PC-9 (cell line): ENCODE data around the gene GPHN. TPM values are rescaled to one million over a fixed set of nuclear protein-coding genes. Genes with fewer than 3 reads are reported as not detected.

ENCODE experiments used
- BruUV-seq: library from RNA; stranded (reverse); fragments of 400-500 nt; replicated peaks from 2 replicates; lab custom pipeline; 2021; lab: Mats Ljungman, UMichigan
- CTCF ChIA-PET: fragments of 300-600 bp; sonication (Branson Sonifier 250); formaldehyde crosslinking; loops from one replicate; lab custom pipeline; 2022; ENCODE audit warnings: antibody characterized with exemption; lab: Charles Lee
- POLR2A ChIA-PET: fragments of 300-600 bp; sonication (Branson Sonifier 250); formaldehyde crosslinking; loops from one replicate; lab custom pipeline; 2022; ENCODE audit warnings: antibody characterized with exemption; ENCODE audit not compliant: unreplicated experiment; lab: Charles Lee
- DNase-seq, 2 experiments: peaks; one replicate each; pipeline versions ENCODE4 v3.0.0 to v3.0.0-alpha.2; 2015 to 2022; ENCODE audit warnings: mixed read lengths in 1 of 2
- H2AFZ ChIP-seq: fragments of 200-600 bp; sonication (generic); 2 replicates; pipeline ENCODE4 v1.8.1; 2017; ENCODE audit warnings: antibody characterized with exemption
- H3F3A ChIP-seq: fragments of 200-600 bp; sonication (generic); 2 replicates; pipeline ENCODE4 v1.8.1; 2017; ENCODE audit warnings: antibody characterized with exemption, mild to moderate bottlenecking, low read depth; ENCODE audit not compliant: insufficient read depth
- H3K27ac ChIP-seq: fragments of 200-600 bp; sonication (generic); 2 replicates; pipeline ENCODE4 v1.6.1; 2016; ENCODE audit warnings: mixed run types
- H3K27me3 ChIP-seq: fragments of 200-600 bp; sonication (generic); 2 replicates; pipeline ENCODE4 v1.6.1; 2016; ENCODE audit warnings: low read depth, mixed run types; ENCODE audit not compliant: insufficient read depth
- H3K36me3 ChIP-seq: fragments of 200-600 bp; sonication (generic); 2 replicates; pipeline ENCODE4 v1.6.1; 2016; ENCODE audit warnings: low read depth, mixed run types
- H3K4me1 ChIP-seq: fragments of 200-600 bp; sonication (generic); replicated peaks from 2 replicates; pipeline ENCODE4 v1.6.1; 2016; ENCODE audit warnings: mixed run types; ENCODE audit not compliant: insufficient read depth
- H3K4me2 ChIP-seq: fragments of 200-600 bp; sonication (generic); 2 replicates; pipeline ENCODE4 v1.6.1; 2017; ENCODE audit warnings: mixed run types
- H3K4me3 ChIP-seq: fragments of 200-600 bp; sonication (generic); 2 replicates; pipeline ENCODE4 v1.6.1; 2016; ENCODE audit warnings: mixed run types
- H3K79me2 ChIP-seq: fragments of 200-600 bp; sonication (generic); 2 replicates; pipeline ENCODE4 v1.6.1; 2017; ENCODE audit warnings: low read depth, mixed run types
- H3K9me2 ChIP-seq: fragments of 200-600 bp; sonication (generic); 2 replicates; pipeline ENCODE4 v1.8.1; 2017; ENCODE audit warnings: mild to moderate bottlenecking; ENCODE audit not compliant: insufficient read depth
- H3K9me3 ChIP-seq: fragments of 200-600 bp; sonication (generic); 2 replicates; pipeline ENCODE4 v1.8.1; 2016; ENCODE audit warnings: low read depth; ENCODE audit not compliant: insufficient read depth
- H4K20me1 ChIP-seq: fragments of 200-600 bp; sonication (generic); 2 replicates; pipeline ENCODE4 v1.8.1; 2017; ENCODE audit not compliant: insufficient read depth
- EZH2 ChIP-seq: fragments of 200-600 bp; sonication (generic); IDR thresholded peaks from 2 replicates; pipeline ENCODE4 v1.8.0; 2017; ENCODE audit warnings: antibody characterized with exemption, low read depth
- intact Hi-C: fragments of 100-400 bp; cut with micrococcal nuclease; formaldehyde crosslinking; loops from one replicate; pipeline ENCODE4 v1.10.0; 2022; ENCODE audit not compliant: unreplicated experiment
- total RNA-seq: library from RNA; stranded (reverse); gene quantifications from 2 replicates; pipeline ENCODE4 v1.2.3, GENCODE V29; 2021
- TF ChIP-seq, protein P1 (sequence below): fragments of 200-600 bp; sonication (generic); conservative IDR thresholded peaks from 2 replicates; pipeline ENCODE4 v1.6.1; 2017; ENCODE audit warnings: mixed run types, antibody characterized with exemption, mild to moderate bottlenecking, moderate library complexity

GPHN gene
- total RNA-seq, 1 experiment from 2014 or later: 18.3 TPM

GRCh38 chr14:67068251-67068650, 560.3 kb downstream of the GPHN start:
- Histone ChIP-seq H3K9me3 (no peaks in the 10 kb centered on the region), H3F3A (no peaks in the 10 kb centered on the region), H3K27me3 (no peaks in the 10 kb centered on the region), H3K4me1 (no peaks in the 10 kb centered on the region), H3K4me3 (no peak overlapping the region), H2AFZ (no peak overlapping the region), H3K36me3 (no peaks in the 10 kb centered on the region), H3K4me2 (no peak overlapping the region), H3K9me2 (no peaks in the 10 kb centered on the region), H4K20me1 (no peaks in the 10 kb centered on the region), H3K79me2 (no peaks in the 10 kb centered on the region), H3K27ac (no peak overlapping the region)
- no TSS peak for BruUV-seq
- POLR2A ChIA-PET: no interaction called here
- intact Hi-C loops: no loop called here
- no peak for TF ChIP-seq EZH2
- TF ChIP-seq, protein P1, sequence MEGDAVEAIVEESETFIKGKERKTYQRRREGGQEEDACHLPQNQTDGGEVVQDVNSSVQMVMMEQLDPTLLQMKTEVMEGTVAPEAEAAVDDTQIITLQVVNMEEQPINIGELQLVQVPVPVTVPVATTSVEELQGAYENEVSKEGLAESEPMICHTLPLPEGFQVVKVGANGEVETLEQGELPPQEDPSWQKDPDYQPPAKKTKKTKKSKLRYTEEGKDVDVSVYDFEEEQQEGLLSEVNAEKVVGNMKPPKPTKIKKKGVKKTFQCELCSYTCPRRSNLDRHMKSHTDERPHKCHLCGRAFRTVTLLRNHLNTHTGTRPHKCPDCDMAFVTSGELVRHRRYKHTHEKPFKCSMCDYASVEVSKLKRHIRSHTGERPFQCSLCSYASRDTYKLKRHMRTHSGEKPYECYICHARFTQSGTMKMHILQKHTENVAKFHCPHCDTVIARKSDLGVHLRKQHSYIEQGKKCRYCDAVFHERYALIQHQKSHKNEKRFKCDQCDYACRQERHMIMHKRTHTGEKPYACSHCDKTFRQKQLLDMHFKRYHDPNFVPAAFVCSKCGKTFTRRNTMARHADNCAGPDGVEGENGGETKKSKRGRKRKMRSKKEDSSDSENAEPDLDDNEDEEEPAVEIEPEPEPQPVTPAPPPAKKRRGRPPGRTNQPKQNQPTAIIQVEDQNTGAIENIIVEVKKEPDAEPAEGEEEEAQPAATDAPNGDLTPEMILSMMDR: no peak
- CTCF ChIA-PET: no interaction called here
- no peak for DNase-seq

DNA sequence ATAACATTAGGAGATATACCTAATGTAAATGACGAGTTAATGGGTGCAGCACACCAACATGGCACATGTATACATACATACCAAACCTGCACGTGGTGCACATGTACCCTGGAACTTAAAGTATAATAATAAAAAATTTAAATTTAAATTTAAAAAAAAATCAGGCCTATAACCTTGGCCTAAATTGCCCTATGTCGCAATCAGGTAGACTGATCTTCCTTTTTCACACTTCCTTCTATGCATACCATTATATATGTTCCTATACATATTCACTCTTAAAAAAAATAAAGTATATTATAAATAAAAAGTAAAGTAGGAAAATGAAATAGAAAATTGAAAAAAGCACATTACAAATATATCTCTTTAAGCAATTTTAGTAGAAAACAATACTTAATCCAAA, 563.6 kb downstream of the GPHN start:
- H3K27me3 ChIP-seq: no peaks in the 10 kb centered on the region
- no peak for DNase-seq
- intact Hi-C loops: no loop called here
- CTCF ChIA-PET: no interaction called here
- H3K79me2 ChIP-seq: no peaks in the 10 kb centered on the region
- H2AFZ ChIP-seq: no peak overlapping the region
- H3K27ac ChIP-seq: no peak overlapping the region
- H3K9me2 ChIP-seq: no peaks in the 10 kb centered on the region
- no TSS peak for BruUV-seq
- no peaks in the 10 kb centered on the region for H3K4me1 ChIP-seq
- POLR2A ChIA-PET: no interaction called here
- H3F3A ChIP-seq: no peaks in the 10 kb centered on the region
- no peaks in the 10 kb centered on the region for H4K20me1 ChIP-seq
- TF ChIP-seq, protein P1: no peak
- TF ChIP-seq EZH2: no peak
- no peaks in the 10 kb centered on the region for H3K36me3 ChIP-seq
- H3K9me3 ChIP-seq: no peaks in the 10 kb centered on the region
- H3K4me3 ChIP-seq: no peak overlapping the region
- H3K4me2 ChIP-seq: no peak overlapping the region

GRCh38 chr14:67077921-67078320, 570.0 kb downstream of the GPHN start:
- no peak overlapping the region for H3K4me2 ChIP-seq
- H3K27me3 ChIP-seq: no peaks in the 10 kb centered on the region
- no TSS peak for BruUV-seq
- no peak overlapping the region for H3K27ac ChIP-seq
- intact Hi-C loops: no loop called here
- H3K9me3 ChIP-seq: peaks cover 6% of the 10 kb centered on the region; the same call in 1 of the 2 replicates
- no peaks in the 10 kb centered on the region for H4K20me1 ChIP-seq
- H3K4me1 ChIP-seq: no peaks in the 10 kb centered on the region
- H3K36me3 ChIP-seq: no peaks in the 10 kb centered on the region
- H3K4me3 ChIP-seq: no peak overlapping the region
- no peak for DNase-seq
- H3F3A ChIP-seq: no peaks in the 10 kb centered on the region
- no peak for TF ChIP-seq EZH2
- TF ChIP-seq, protein P1: no peak
- POLR2A ChIA-PET: interaction anchor here (0.6 kb wide), 1 partner anchor 254 kb away, joined by 3 read pairs; no protein-coding TSS in a partner anchor
- CTCF ChIA-PET: no interaction called here
- no peaks in the 10 kb centered on the region for H3K79me2 ChIP-seq
- no peak overlapping the region for H2AFZ ChIP-seq
- no peaks in the 10 kb centered on the region for H3K9me2 ChIP-seq
